ENCODE results near the gene ANKRD13B. TPM values are rescaled to one million over a fixed set of nuclear protein-coding genes. Genes with fewer than 3 reads are reported as not detected.
"Not testable (repeated sequence)": the region's sequence is repeated elsewhere in the genome, so short reads cannot be mapped to it uniquely, and the experiment has no call there.

Gene ANKRD13B
- 2.9 and 3.4 TPM in 2 replicates for total RNA-seq (2014; rRNA removed; shearing (Covaris generic))

DNA sequence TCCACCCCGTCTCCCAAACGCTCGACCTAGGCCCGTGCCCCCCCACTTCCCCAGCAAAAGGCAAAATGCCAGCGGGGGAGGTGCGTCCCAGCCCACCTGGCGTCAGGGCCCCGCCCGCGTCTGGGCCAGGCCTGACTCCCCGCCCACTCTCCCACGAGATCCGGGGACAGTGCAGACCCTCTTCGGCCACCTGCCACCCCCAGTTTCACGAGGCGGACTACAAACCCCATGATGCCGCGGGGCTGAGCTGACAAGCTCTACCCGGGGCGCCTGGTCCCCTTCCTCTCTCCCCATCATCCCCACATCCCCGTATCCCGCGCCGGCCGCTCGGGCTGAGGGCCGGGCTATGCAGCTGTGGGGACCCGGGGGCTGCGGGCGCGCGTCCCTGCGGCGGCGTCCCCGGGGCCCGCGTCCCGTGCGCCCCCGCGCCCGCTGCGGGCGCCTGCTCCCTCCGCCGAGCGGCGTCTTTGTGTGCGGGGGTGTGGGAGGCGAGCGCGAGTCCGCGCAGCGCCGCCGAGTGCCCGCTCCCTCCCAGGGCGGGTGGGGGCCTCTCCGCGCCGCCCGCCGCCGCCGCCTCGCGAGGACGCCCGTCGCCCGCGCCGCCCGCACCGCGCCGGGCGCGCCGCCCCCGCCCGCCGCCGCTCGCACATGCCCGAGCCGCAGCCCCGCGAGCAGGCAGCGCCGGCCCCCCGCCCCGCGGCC, at the start of gene ANKRD13B:
ANKRD13B (plus strand) TSS at position 283 of the 702 bp plus-strand sequence. CDS start 490 bp downstream, outside the sequence.
- Histone ChIP-seq H3K9me3 (replicated peaks) (no peaks in the 10 kb centered on the region), H3K36me3 (peaks cover 9% of the 10 kb centered on the region; the same call in 1 of the 2 replicates), H3K4me1 (replicated peaks) (peaks cover 60% of the 10 kb centered on the region), H3K27me3 (replicated peaks) (no peaks in the 10 kb centered on the region), H3K27ac (no peak within 1 kb of the TSS), H3K4me3 (peak within 1 kb of the TSS; percentile 57)
- DNase-seq (ENCODE audit: low read depth in 1 of 2, low spot score in 2 of 2): no peak

DNA sequence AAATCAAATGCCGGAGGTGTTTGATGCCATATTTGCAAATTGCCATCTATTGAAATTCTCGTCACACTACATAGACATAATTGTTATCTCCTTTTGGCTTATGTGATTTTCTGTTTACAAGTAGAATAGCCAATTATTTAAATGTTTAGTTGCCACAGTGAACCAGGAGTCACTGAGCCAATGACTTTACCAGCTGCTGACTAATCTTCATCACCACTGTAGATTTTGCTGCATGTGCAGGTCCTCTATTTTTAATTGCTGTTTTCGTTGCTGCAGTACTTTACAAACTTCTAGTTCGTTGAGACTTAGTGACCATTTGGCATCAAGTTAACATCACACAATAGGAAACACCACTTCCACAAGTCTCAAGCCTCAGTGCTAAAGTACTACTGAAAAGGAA, 48.9 kb upstream of the ANKRD13B start:
- no peaks in the 10 kb centered on the region for H3K9me3 ChIP-seq (replicated peaks)
- H3K4me1 ChIP-seq (replicated peaks): peaks cover 11% of the 10 kb centered on the region
- no peak overlapping the region for H3K4me3 ChIP-seq
- peaks cover 20% of the 10 kb centered on the region for H3K36me3 ChIP-seq
- no peak for DNase-seq (ENCODE audit: low read depth in 1 of 2, low spot score in 2 of 2)
- no peaks in the 10 kb centered on the region for H3K27me3 ChIP-seq (replicated peaks)
- no peak overlapping the region for H3K27ac ChIP-seq

DNA sequence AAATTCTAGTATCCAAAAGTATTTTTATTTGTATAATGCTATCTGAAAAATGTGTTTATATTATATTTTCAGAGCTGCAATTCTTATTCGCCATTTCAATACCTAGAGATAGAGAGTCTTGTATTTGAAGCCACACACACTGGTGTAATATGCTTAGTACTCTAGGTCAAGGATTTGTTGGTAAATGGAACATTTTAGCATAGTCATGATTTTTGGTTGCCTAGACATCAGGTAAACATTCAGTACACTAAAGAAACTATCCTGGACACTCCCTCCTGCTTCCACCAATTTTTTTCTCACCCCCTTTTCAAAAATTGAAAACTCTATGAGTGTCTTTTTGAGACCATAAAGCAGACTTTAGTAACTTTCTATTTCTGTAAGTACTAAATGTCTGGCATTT, 46.8 kb upstream of the ANKRD13B start:
- no peak overlapping the region for H3K27ac ChIP-seq
- peaks cover 19% of the 10 kb centered on the region for H3K36me3 ChIP-seq
- H3K27me3 ChIP-seq (replicated peaks): no peaks in the 10 kb centered on the region
- no peak overlapping the region for H3K4me3 ChIP-seq
- no peaks in the 10 kb centered on the region for H3K9me3 ChIP-seq (replicated peaks)
- peaks cover 23% of the 10 kb centered on the region for H3K4me1 ChIP-seq (replicated peaks)
- DNase-seq (ENCODE audit: low read depth in 1 of 2, low spot score in 2 of 2): no peak

DNA sequence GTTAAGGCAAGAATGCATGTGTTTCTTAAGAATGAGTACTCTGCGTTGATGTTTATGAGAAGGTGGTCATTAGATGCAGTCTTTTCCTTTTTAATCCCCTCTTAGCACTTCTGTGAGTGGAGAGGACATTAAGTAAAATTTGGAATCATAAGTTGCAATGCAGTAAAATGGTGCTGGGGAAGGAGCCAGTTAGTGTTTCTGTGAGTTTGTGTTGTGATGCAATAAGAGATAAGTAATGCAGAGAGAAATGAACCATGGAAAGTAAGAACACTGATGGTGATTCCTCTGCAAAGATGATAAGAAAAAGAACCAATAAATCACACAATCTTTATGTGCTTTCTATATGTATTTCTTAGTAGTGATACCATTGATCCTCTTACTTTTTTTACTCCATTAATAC, 46.1 kb upstream of the ANKRD13B start:
- peaks cover 23% of the 10 kb centered on the region for H3K4me1 ChIP-seq (replicated peaks)
- DNase-seq (ENCODE audit: low read depth in 1 of 2, low spot score in 2 of 2): no peak
- H3K9me3 ChIP-seq (replicated peaks): no peaks in the 10 kb centered on the region
- H3K27me3 ChIP-seq (replicated peaks): no peaks in the 10 kb centered on the region
- H3K36me3 ChIP-seq: peaks cover 19% of the 10 kb centered on the region
- H3K27ac ChIP-seq: no peak overlapping the region
- H3K4me3 ChIP-seq: no peak overlapping the region

DNA sequence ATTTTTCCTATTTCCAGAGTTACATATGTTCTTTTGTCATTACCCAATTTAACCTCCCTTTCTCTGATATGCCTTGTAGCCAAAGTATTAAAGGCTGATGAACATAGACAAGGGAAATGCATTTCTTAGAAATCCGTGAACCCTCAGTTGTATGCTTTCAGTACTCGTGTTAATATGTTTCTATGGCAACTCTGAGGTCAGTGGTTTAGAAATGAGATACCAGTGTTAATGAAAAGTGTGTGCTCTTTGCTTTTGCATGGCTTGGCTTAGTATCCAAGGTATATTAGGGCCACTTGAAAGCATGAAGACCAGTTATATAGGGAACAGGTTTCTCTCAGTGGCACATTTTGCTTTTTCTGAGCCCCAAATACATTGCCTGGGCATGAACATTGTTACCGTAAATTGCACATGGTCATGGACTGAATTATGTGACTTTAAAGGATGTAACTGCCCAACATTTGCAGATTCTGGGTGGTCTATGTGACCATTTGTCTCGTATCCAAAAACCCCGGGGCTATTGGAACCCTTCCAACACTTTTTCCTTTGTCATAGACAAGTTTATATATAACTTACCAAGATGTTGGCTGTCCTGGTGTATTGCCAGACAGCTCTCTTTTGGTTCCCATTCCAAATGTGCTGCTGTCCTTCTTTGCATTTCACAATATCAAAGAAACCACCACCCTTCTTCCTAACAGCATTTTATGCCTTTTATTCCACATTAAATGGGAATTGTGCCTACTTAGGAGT, 43.6 kb upstream of the ANKRD13B start:
- no peaks in the 10 kb centered on the region; the same call in 1 of the 2 replicates for H3K36me3 ChIP-seq
- peaks cover 23% of the 10 kb centered on the region for H3K4me1 ChIP-seq (replicated peaks)
- H3K9me3 ChIP-seq (replicated peaks): no peaks in the 10 kb centered on the region
- no peaks in the 10 kb centered on the region for H3K27me3 ChIP-seq (replicated peaks)
- H3K27ac ChIP-seq: peak overlapping the region; percentile 45
- H3K4me3 ChIP-seq: no peak overlapping the region
- peak; percentile 87 to 89 for DNase-seq (ENCODE audit: low read depth in 1 of 2, low spot score in 2 of 2)

DNA sequence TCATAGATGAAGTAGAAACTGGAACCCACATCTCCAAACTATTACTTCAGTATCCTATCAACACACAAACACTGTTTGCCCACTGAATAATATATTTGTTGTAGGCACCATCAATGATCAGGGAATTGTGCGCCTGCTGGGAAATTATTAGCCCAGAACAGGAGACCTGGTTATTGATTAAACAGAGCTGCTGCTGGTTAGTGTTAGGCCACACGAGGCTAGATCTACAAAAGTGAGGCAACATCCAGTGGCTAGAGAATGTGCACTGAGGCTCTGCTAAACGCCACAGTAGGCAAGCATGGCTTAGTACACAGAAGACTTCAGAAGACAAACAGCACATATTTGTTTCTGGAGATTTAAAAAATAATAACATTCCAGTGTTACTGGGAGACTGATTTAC, 37.1 kb upstream of the ANKRD13B start:
- Histone ChIP-seq H3K9me3 (replicated peaks) (no peaks in the 10 kb centered on the region), H3K27ac (no peak overlapping the region), H3K27me3 (replicated peaks) (no peaks in the 10 kb centered on the region), H3K4me3 (no peak overlapping the region), H3K4me1 (replicated peaks) (no peaks in the 10 kb centered on the region), H3K36me3 (no peaks in the 10 kb centered on the region)
- no peak for DNase-seq (ENCODE audit: low read depth in 1 of 2, low spot score in 2 of 2)

DNA sequence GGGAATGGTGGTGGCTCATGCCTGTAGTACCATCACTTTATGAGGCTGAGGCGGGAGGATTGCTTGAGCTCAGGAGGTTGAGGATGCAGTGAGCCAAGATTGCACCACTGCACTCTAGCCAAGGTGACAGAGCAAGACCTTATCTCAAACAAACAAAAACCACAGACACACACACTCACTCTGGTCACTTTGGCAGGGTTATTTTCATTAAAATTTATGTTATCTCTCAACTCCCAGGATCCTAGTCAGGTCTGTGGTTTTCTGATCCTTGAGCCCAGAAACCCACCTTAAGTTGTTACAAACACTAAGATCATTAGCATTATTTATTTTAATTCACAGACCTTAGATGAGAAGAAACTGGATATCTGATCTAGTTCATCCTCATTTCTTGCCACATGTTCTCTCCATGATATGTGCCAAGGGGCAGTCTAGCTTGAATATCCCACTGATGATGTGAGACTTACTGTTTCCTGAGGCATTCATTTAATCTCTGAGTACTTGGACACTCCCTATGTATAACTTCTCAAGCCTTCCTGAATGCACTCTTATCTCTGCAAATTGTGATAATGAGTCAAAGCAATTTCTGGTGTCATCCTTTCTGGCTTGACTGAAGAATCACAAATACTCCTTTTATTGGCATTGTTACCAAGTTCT, 35.7 kb upstream of the ANKRD13B start:
- Histone ChIP-seq H3K36me3 (no peaks in the 10 kb centered on the region; the same call in 1 of the 2 replicates), H3K4me1 (replicated peaks) (no peaks in the 10 kb centered on the region), H3K27me3 (replicated peaks) (no peaks in the 10 kb centered on the region), H3K27ac (no peak overlapping the region), H3K4me3 (no peak overlapping the region), H3K9me3 (replicated peaks) (no peaks in the 10 kb centered on the region)
- no peak for DNase-seq (ENCODE audit: low read depth in 1 of 2, low spot score in 2 of 2)

DNA sequence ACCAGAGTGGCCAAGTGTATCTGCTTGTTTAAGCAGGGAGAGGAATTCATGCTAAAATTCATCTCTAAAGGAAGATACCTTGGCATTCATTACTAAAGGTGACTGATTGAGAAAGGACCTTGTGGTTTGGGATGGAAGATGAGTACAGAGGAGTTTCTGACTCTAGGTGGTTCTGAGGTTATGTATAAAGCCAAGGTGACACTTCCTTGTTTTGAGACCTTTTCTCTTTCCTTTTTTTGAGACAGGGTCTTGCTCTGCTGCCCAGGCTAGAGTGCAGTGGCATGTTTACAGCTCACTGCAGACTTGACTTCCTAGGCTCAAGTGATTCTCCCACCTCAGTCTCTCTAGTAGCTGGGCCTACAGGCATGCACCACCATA, 35.2 kb upstream of the ANKRD13B start:
- Histone ChIP-seq H3K27me3 (replicated peaks) (no peaks in the 10 kb centered on the region), H3K27ac (no peak overlapping the region), H3K36me3 (no peaks in the 10 kb centered on the region; the same call in 1 of the 2 replicates), H3K4me3 (no peak overlapping the region), H3K4me1 (replicated peaks) (no peaks in the 10 kb centered on the region), H3K9me3 (replicated peaks) (no peaks in the 10 kb centered on the region)
- DNase-seq (ENCODE audit: low read depth in 1 of 2, low spot score in 2 of 2): no peak

DNA sequence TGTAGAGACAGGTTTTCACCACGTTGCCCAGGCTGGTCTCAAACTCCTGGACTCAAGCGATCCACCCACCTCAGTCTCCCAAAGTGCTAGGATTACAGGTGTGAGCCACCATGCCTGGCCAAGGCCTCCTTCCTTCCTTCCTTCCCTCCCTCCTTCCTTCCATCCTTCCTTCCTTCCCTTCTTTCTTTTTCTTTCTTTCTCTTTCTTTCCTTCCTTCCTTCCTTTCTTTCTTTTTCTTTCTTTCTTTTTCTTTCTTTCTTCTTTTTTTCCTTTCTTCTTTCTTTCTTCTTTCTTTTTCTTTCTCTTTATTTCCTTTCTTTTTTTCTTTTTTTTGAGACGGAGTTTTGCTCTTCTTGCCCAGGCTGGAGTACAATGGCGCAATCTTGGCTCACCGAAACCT, 34.8 kb upstream of the ANKRD13B start:
- DNase-seq (ENCODE audit: low read depth in 1 of 2, low spot score in 2 of 2); H3K27me3 ChIP-seq (replicated peaks); H3K4me3 ChIP-seq; H3K9me3 ChIP-seq (replicated peaks); H3K36me3 ChIP-seq; H3K4me1 ChIP-seq (replicated peaks); H3K27ac ChIP-seq: not testable (repeated sequence)

DNA sequence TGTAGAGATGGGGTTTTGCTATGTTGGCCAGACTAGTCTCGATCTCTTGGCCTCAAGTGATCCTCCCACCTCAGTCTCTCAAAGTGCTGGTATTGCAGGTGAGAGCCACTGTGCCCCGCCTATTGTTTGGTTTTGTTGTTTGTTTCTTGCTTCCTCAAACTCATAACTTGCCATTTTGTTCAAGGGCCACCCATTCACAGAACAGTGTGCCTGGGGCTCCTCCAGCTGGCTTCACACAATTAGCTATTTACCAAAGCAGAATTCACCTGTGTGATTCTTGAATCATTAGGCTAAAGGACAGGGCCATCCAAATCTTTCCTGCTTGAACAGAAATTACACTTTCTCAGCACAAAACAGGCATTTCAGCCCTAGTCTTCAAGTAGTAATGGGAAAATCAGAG, 33.3 kb upstream of the ANKRD13B start:
- H3K36me3 ChIP-seq: no peaks in the 10 kb centered on the region; the same call in 1 of the 2 replicates
- DNase-seq (ENCODE audit: low read depth in 1 of 2, low spot score in 2 of 2): no peak
- no peaks in the 10 kb centered on the region for H3K9me3 ChIP-seq (replicated peaks)
- no peak overlapping the region for H3K4me3 ChIP-seq
- no peak overlapping the region for H3K27ac ChIP-seq
- H3K27me3 ChIP-seq (replicated peaks): no peaks in the 10 kb centered on the region
- no peaks in the 10 kb centered on the region for H3K4me1 ChIP-seq (replicated peaks)

DNA sequence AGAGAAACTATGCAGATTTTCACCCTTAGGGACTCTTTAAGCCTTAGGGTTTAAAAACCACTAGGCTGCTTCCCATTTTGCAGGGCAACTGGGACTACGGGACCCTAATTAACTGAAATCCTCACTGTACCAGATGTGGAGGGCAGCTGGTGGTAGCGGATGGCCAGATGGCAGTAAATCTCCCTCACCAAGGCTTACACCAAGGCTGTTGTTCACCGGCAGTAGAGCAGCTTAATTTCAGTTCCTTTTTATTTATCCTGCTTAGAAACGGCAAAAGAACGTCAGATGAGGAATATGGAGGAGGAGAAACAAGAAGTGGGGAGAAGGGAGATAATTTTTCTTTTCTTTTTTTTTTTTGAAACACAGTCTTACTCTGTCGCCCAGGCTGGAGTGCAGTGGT, 32.6 kb upstream of the ANKRD13B start:
- no peaks in the 10 kb centered on the region for H3K9me3 ChIP-seq (replicated peaks)
- no peaks in the 10 kb centered on the region for H3K27me3 ChIP-seq (replicated peaks)
- H3K36me3 ChIP-seq: no peaks in the 10 kb centered on the region; the same call in 1 of the 2 replicates
- no peak overlapping the region for H3K27ac ChIP-seq
- peak in 1 of 2 experiments; percentile 1 for DNase-seq (ENCODE audit: low read depth in 1 of 2, low spot score in 2 of 2)
- H3K4me3 ChIP-seq: no peak overlapping the region
- no peaks in the 10 kb centered on the region for H3K4me1 ChIP-seq (replicated peaks)

DNA sequence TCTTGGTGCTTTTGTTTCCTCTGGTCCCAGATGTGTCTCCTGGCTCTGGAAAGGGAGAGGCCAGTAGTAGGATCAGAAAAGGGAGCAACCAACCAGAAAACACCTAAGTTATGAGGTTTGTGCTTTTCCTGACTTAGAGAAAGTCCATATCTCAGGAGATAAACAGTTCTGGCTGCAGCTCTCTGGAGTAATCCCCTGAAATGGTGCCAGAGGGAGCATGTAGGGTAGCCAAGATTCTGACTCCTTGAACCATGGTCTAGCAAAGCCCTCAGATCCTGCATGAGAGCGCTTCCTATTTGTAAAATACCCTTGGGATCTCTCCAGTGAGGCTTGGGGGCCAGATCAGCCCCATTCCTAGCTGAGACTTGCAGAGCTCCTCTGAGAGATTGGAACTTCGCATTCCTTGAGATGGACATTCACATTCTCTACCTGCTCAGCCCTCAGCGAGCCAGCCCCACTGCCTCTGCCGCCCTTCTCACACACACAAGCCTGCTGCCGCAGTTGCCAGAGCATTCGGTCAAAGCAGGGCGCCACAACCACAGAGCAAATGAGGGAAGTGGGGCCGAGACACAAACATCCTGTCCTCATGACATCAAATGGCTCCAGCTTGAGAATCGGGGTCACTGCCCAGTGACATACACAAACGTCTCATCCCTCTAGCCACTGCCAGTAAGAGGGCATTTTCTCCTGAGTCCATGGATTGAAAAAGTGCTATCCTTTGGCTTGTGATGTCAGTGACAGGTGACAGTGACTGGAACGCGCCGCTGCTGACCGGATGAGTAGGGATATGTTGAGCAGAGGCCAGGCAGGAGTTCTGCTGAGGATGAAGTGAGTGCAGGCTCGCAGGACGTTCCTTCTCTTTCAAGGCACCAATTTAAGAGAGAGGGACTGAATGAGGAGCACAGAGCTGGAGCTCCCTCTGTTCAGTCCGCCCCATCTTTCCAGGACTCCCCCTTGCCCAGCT, 31.1 kb upstream of the ANKRD13B start:
- no peak overlapping the region for H3K4me3 ChIP-seq
- H3K9me3 ChIP-seq (replicated peaks): no peaks in the 10 kb centered on the region
- DNase-seq (ENCODE audit: low read depth in 1 of 2, low spot score in 2 of 2): peak in 1 of 2 experiments; percentile 3
- H3K27me3 ChIP-seq (replicated peaks): no peaks in the 10 kb centered on the region
- H3K36me3 ChIP-seq: no peaks in the 10 kb centered on the region; the same call in 1 of the 2 replicates
- H3K27ac ChIP-seq: no peak overlapping the region
- H3K4me1 ChIP-seq (replicated peaks): peaks cover 9% of the 10 kb centered on the region

DNA sequence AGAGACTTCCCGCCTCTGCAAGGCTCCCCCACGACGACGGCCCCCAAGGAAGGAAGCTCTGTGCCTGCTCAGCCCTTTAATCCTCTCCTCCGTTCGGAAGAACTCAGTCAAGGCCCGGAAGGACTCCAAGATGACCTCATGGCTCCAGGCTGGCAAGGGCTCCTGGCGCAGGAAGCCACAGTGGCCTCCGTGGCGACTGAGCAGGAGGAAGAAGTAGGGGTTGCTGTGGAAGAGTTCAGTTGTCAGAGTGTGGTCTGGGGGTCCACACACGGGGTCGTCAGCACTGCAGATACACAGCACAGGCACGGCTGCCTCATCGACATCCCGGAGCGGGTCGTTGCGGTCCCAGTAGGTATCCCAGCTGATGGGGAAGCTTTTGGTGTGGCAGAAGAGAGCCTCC, 30.3 kb upstream of the ANKRD13B start:
- no peak overlapping the region for H3K27ac ChIP-seq
- DNase-seq (ENCODE audit: low read depth in 1 of 2, low spot score in 2 of 2): no peak
- H3K36me3 ChIP-seq: no peaks in the 10 kb centered on the region; the same call in 1 of the 2 replicates
- peaks cover 14% of the 10 kb centered on the region for H3K4me1 ChIP-seq (replicated peaks)
- H3K4me3 ChIP-seq: no peak overlapping the region
- no peaks in the 10 kb centered on the region for H3K27me3 ChIP-seq (replicated peaks)
- H3K9me3 ChIP-seq (replicated peaks): no peaks in the 10 kb centered on the region

Measured in SJSA1 (cell line).